ENCODE data around the gene PIGBOS1. TPM values are rescaled to one million over a fixed set of nuclear protein-coding genes. Genes with fewer than 3 reads are reported as not detected.

The PIGBOS1 gene
- total and polyA plus RNA-seq, 9 of the 15 experiments (the other 6 are each of a cell fraction or from before 2014, with no cell fraction given) = 25.2 to 76.2 (median 46.0) TPM

DNA sequence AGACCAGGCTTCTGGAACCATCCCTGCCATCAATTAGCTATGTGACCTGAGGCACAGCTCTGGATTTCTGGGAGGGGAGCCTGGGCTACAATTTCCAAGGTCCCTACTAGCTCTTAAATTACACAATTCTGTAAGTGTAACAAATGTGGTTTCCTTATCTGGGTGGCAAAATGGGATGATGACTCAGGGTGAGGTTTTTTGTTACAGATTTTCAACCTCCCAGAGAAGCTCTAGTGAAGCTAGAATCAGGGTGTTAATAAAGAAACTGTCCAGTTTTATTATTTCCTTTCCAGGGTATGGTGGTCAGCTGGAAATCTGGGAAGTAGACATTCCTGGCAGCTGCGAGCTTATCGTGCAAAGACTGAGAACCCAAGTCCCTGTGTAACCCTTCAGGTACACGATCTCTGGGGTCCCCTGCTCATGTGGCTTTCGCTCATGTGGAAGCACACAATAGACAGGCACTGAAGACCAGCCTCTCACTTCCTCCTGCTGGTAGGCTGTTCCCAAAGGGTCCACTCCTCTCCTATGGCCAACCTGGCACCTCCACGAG lies 36.6 kb downstream of the PIGBOS1 start (continued):
- TF ChIP-seq ETS2 (tag; IDR thresholded peaks at IDR 0.05; ENCODE audit: borderline replicate concordance, poor library complexity, severe bottlenecking) = no peak
- TF ChIP-seq HMGN3 (IDR thresholded peaks at IDR 0.05; ENCODE audit: borderline replicate concordance, extremely low read depth, insufficient read length, low read depth, low read length) = no peak
- TF ChIP-seq, protein P1, sequence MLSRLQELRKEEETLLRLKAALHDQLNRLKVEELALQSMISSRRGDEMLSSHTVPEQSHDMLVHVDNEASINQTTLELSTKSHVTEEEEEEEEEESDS (CRISPR knock-in tag; IDR thresholded peaks at IDR 0.05) = no peak
- no peak for TF ChIP-seq MED1 (CRISPR knock-in tag; IDR thresholded peaks at IDR 0.05; ENCODE audit: borderline replicate concordance)
- no peak for TF ChIP-seq ILK (tag; IDR thresholded peaks at IDR 0.05; ENCODE audit: borderline replicate concordance, low read depth)
- TF ChIP-seq ZNF316 (IDR thresholded peaks at IDR 0.05) = 0 out of 2 replicates have a peak, but pooled peaks have one; percentile 18
- TF ChIP-seq HDAC2 (IDR thresholded peaks at IDR 0.05) = 0 out of 2 replicates have a peak, but pooled peaks have one; percentile 36
- TF ChIP-seq RBM17 (IDR thresholded peaks at IDR 0.05; ENCODE audit: borderline replicate concordance, low read depth, low read length) = no peak
- TF ChIP-seq, protein P2, sequence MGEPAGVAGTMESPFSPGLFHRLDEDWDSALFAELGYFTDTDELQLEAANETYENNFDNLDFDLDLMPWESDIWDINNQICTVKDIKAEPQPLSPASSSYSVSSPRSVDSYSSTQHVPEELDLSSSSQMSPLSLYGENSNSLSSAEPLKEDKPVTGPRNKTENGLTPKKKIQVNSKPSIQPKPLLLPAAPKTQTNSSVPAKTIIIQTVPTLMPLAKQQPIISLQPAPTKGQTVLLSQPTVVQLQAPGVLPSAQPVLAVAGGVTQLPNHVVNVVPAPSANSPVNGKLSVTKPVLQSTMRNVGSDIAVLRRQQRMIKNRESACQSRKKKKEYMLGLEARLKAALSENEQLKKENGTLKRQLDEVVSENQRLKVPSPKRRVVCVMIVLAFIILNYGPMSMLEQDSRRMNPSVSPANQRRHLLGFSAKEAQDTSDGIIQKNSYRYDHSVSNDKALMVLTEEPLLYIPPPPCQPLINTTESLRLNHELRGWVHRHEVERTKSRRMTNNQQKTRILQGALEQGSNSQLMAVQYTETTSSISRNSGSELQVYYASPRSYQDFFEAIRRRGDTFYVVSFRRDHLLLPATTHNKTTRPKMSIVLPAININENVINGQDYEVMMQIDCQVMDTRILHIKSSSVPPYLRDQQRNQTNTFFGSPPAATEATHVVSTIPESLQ (CRISPR knock-in tag; IDR thresholded peaks at IDR 0.05) = no peak
- TF ChIP-seq, protein P3, sequence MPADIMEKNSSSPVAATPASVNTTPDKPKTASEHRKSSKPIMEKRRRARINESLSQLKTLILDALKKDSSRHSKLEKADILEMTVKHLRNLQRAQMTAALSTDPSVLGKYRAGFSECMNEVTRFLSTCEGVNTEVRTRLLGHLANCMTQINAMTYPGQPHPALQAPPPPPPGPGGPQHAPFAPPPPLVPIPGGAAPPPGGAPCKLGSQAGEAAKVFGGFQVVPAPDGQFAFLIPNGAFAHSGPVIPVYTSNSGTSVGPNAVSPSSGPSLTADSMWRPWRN (IDR thresholded peaks at IDR 0.05; ENCODE audit: low read depth) = no peak; the same call in 1 of the 2 replicates
- TF ChIP-seq U2AF1 (optimal IDR thresholded peaks at IDR 0.05; ENCODE audit: low read depth, low read length) = no peak
- TF ChIP-seq SUPT5H (IDR thresholded peaks at IDR 0.05) = no peak
- TF ChIP-seq MXI1 (IDR thresholded peaks at IDR 0.05; ENCODE audit: low read depth, low read length) = no peak
- peak; percentile 53; the same call in 1 of the 2 replicates for TF ChIP-seq MAFF (IDR thresholded peaks at IDR 0.05; ENCODE audit: low read length)
- TF ChIP-seq KLF1 (tag; IDR thresholded peaks at IDR 0.05) = no peak
- TF ChIP-seq YBX1 (IDR thresholded peaks at IDR 0.05) = no peak
- no peak for TF ChIP-seq NEUROD1 (IDR thresholded peaks at IDR 0.05; ENCODE audit: borderline replicate concordance, low read depth, low read length, partially characterized antibody)
- no peak for TF ChIP-seq POLR2B (IDR thresholded peaks at IDR 0.05; ENCODE audit: low read depth, partially characterized antibody)
- TF ChIP-seq SNRNP70 (optimal IDR thresholded peaks at IDR 0.05; ENCODE audit: low read depth, low read length) = no peak
- TF ChIP-seq SAP30 (IDR thresholded peaks at IDR 0.05; ENCODE audit: borderline replicate concordance, insufficient read depth, low read depth, low read length, poor library complexity, severe bottlenecking) = no peak
- TF ChIP-seq MTA3 (IDR thresholded peaks at IDR 0.05; ENCODE audit: borderline replicate concordance) = no peak
- no peak for TF ChIP-seq SRSF7 (optimal IDR thresholded peaks at IDR 0.05; ENCODE audit: low read depth, low read length)
- TF ChIP-seq, protein P4, sequence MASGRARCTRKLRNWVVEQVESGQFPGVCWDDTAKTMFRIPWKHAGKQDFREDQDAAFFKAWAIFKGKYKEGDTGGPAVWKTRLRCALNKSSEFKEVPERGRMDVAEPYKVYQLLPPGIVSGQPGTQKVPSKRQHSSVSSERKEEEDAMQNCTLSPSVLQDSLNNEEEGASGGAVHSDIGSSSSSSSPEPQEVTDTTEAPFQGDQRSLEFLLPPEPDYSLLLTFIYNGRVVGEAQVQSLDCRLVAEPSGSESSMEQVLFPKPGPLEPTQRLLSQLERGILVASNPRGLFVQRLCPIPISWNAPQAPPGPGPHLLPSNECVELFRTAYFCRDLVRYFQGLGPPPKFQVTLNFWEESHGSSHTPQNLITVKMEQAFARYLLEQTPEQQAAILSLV (tag; IDR thresholded peaks at IDR 0.05) = no peak
- no peak for TF ChIP-seq HDAC6 (IDR thresholded peaks at IDR 0.05; ENCODE audit: low read depth, low read length)
- peak; percentile 39; the same call in 1 of the 2 replicates for TF ChIP-seq PML (IDR thresholded peaks at IDR 0.05; ENCODE audit: low read length)
- TF ChIP-seq CBX3 (IDR thresholded peaks at IDR 0.05; ENCODE audit: borderline replicate concordance in 1 of 2, low read length in 2 of 2) = no peak; a peak in 1 of 3 replicates
- no peak for TF ChIP-seq ZNF644 (tag; IDR thresholded peaks at IDR 0.05; ENCODE audit: low read depth)
